WI38 (cell line): ENCODE data around the gene POLG.

ENCODE experiments used
- H3K4me3 ChIP-seq: 2 replicates; pipeline ENCODE4 v1.5.1; 2011; ENCODE audit warnings: low read depth, mild to moderate bottlenecking, control low read depth, low read length
- CTCF ChIP-seq: IDR thresholded peaks from 2 replicates; pipeline ENCODE4 v1.5.1; 2012; ENCODE audit warnings: low read depth, mild to moderate bottlenecking, control low read depth, low read length

POLG gene

GRCh38 chr15:89333011-89333860 is 1.4 kb downstream of the POLG start:
- no peak for TF ChIP-seq CTCF
- H3K4me3 ChIP-seq = peak overlapping the region; percentile 83

- H3K4me3 ChIP-seq = no peak overlapping the region
Measured at GRCh38 chr15:89332446-89332845, 2.2 kb downstream of the POLG start.

GRCh38 chr15:89330881-89331595 is 3.6 kb downstream of the POLG start:
- H3K4me3 ChIP-seq = no peak overlapping the region
- no peak for TF ChIP-seq CTCF

More at GRCh38 chr15:89332446-89332845, 2.2 kb downstream of the POLG start:
- TF ChIP-seq CTCF = peak; percentile 10; the same call in 1 of the 2 replicates

- H3K4me3 ChIP-seq = no peak overlapping the region
- TF ChIP-seq CTCF = no peak
Measured at GRCh38 chr15:89330119-89330518, 4.5 kb downstream of the POLG start.

GRCh38 chr15:89329329-89330084 is 5.1 kb downstream of the POLG start:
- no peak for TF ChIP-seq CTCF
- H3K4me3 ChIP-seq = no peak overlapping the region

- no peak for TF ChIP-seq CTCF
- no peak overlapping the region for H3K4me3 ChIP-seq
Measured at GRCh38 chr15:89328398-89329254, 6.0 kb downstream of the POLG start.
